ENCODE results near the gene DPCD. TPM values are rescaled to one million over a fixed set of nuclear protein-coding genes. Genes with fewer than 3 reads are reported as not detected.
A peak's percentile ranks its signal among the peaks of the same experiment; 100 is the strongest.
"Not testable (repeated sequence)": the region's sequence is repeated elsewhere in the genome, so short reads cannot be mapped to it uniquely, and the experiment has no call there.

DPCD gene
- total RNA-seq, 1 donor from 2014 or later, result 28.5 TPM

- DNase-seq (ENCODE audit: low spot score in 2 of 2), result no peak
Observed at GRCh38 chr10:101616415-101617101, 28.4 kb downstream of the DPCD start.

GRCh38 chr10:101617102-101617823 is 29.1 kb downstream of the DPCD start:
- no peak for DNase-seq (ENCODE audit: low spot score in 2 of 2)
- FAIRE-seq, result no peak

More at GRCh38 chr10:101616415-101617101, 28.4 kb downstream of the DPCD start:
- FAIRE-seq, result no peak

GRCh38 chr10:101617824-101618568 is 29.9 kb downstream of the DPCD start:
- FAIRE-seq, result no peak
- DNase-seq (ENCODE audit: low spot score in 2 of 2), result no peak

GRCh38 chr10:101618871-101619270 is 30.8 kb downstream of the DPCD start:
- no peak for DNase-seq (ENCODE audit: low spot score in 2 of 2)
- no peak for FAIRE-seq

GRCh38 chr10:101619983-101620382 is 31.9 kb downstream of the DPCD start:
- FAIRE-seq (no peak), DNase-seq (ENCODE audit: low spot score in 2 of 2) (no peak)

GRCh38 chr10:101623528-101623927 is 35.4 kb downstream of the DPCD start:
- FAIRE-seq (no peak), DNase-seq (ENCODE audit: low spot score in 2 of 2) (no peak)

- DNase-seq (ENCODE audit: low spot score in 2 of 2) (no peak), FAIRE-seq (no peak)
Observed at GRCh38 chr10:101624526-101625102, 36.5 kb downstream of the DPCD start.

GRCh38 chr10:101625821-101626412 is 37.8 kb downstream of the DPCD start:
- FAIRE-seq (no peak), DNase-seq (ENCODE audit: low spot score in 2 of 2) (no peak)

- DNase-seq (ENCODE audit: low spot score in 2 of 2) (peak; percentile 23 to 44), FAIRE-seq (no peak)
Observed at GRCh38 chr10:101629837-101630632, 41.9 kb downstream of the DPCD start.

GRCh38 chr10:101630633-101630920 is 42.5 kb downstream of the DPCD start:
- no peak for DNase-seq (ENCODE audit: low spot score in 2 of 2)
- FAIRE-seq, result no peak

- no peak for FAIRE-seq
- no peak for DNase-seq (ENCODE audit: low spot score in 2 of 2)
Observed at GRCh38 chr10:101631821-101632475, 43.8 kb downstream of the DPCD start.

GRCh38 chr10:101633510-101633909 is 45.4 kb downstream of the DPCD start:
- not testable (repeated sequence) for FAIRE-seq

GRCh38 chr10:101639141-101639900 is 51.2 kb downstream of the DPCD start:
- FAIRE-seq, result no peak
- no peak for DNase-seq (ENCODE audit: low spot score in 2 of 2)

More at GRCh38 chr10:101633510-101633909, 45.4 kb downstream of the DPCD start:
- not testable (repeated sequence) for DNase-seq (ENCODE audit: low spot score in 2 of 2)

GRCh38 chr10:101643546-101643945 is 55.4 kb downstream of the DPCD start:
- no peak for DNase-seq (ENCODE audit: low spot score in 2 of 2)
- no peak for FAIRE-seq

GRCh38 chr10:101644002-101644401 is 55.9 kb downstream of the DPCD start:
- FAIRE-seq (no peak), DNase-seq (ENCODE audit: low spot score in 2 of 2) (peak in 1 of 2 donors; percentile 16)

GRCh38 chr10:101645659-101646058 is 57.5 kb downstream of the DPCD start:
- no peak for DNase-seq (ENCODE audit: low spot score in 2 of 2)
- FAIRE-seq, result no peak

GRCh38 chr10:101646364-101646763 is 58.2 kb downstream of the DPCD start:
- DNase-seq (ENCODE audit: low spot score in 2 of 2) (peak; percentile 17 to 49), FAIRE-seq (no peak)

GRCh38 chr10:101647255-101647654 is 59.1 kb downstream of the DPCD start:
- DNase-seq (ENCODE audit: low spot score in 2 of 2) (no peak), FAIRE-seq (no peak)
